GM12801 (cell line): Measurements from ENCODE around the gene C1R.

Experiments
- TF ChIP-seq, protein P1 (sequence below): IDR thresholded peaks from one replicate; pipeline ENCODE4 v1.5.1; 2011; ENCODE audit warnings: control low read depth; ENCODE audit not compliant: insufficient read length; ENCODE audit errors: extremely low read depth

C1R gene

DNA sequence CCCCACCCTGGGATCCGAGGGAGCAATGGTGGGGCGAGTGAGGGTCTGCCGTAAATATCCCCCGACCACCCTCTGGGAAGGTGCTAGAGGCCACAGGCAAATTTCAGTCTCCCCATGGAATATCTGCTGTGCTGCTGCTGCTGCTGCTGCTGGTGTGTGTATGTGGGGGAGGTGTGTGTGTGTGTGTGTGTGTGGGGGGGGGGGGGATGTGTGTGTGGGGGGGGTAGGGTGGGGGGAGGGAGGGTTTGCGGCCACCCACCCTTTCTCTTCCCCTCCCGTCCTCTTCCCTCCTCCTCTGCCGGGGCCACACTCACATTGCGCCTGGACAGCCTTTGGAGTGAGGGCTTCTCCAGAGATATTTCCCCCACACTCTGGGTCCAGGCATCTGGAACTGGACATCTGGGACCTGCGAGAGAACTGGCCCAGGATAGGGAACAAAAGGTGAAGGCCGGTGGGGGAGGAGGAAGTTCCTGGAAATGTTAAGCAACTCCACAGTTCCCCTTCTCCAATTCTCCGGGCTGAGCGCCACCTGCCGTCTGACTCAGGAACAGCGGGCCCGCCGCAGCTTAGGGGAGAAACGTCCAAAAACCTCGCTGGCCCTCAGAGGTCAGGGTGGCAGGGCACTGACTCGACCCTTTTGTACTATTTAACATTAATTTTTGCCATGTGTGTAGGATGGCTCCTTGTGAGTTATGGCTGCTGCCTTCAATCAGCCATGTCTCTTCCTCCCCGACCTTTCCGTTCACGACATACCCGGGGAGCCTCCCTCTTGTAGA, 16.7 kb upstream of the C1R start, which contains the start of gene C1RL:
C1RL (minus strand) TSS at position 419 of the 776 bp plus-strand sequence; CDS start at position 385, 34 bp downstream.
- TF ChIP-seq, protein P1, sequence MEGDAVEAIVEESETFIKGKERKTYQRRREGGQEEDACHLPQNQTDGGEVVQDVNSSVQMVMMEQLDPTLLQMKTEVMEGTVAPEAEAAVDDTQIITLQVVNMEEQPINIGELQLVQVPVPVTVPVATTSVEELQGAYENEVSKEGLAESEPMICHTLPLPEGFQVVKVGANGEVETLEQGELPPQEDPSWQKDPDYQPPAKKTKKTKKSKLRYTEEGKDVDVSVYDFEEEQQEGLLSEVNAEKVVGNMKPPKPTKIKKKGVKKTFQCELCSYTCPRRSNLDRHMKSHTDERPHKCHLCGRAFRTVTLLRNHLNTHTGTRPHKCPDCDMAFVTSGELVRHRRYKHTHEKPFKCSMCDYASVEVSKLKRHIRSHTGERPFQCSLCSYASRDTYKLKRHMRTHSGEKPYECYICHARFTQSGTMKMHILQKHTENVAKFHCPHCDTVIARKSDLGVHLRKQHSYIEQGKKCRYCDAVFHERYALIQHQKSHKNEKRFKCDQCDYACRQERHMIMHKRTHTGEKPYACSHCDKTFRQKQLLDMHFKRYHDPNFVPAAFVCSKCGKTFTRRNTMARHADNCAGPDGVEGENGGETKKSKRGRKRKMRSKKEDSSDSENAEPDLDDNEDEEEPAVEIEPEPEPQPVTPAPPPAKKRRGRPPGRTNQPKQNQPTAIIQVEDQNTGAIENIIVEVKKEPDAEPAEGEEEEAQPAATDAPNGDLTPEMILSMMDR, result peak; percentile 48

DNA sequence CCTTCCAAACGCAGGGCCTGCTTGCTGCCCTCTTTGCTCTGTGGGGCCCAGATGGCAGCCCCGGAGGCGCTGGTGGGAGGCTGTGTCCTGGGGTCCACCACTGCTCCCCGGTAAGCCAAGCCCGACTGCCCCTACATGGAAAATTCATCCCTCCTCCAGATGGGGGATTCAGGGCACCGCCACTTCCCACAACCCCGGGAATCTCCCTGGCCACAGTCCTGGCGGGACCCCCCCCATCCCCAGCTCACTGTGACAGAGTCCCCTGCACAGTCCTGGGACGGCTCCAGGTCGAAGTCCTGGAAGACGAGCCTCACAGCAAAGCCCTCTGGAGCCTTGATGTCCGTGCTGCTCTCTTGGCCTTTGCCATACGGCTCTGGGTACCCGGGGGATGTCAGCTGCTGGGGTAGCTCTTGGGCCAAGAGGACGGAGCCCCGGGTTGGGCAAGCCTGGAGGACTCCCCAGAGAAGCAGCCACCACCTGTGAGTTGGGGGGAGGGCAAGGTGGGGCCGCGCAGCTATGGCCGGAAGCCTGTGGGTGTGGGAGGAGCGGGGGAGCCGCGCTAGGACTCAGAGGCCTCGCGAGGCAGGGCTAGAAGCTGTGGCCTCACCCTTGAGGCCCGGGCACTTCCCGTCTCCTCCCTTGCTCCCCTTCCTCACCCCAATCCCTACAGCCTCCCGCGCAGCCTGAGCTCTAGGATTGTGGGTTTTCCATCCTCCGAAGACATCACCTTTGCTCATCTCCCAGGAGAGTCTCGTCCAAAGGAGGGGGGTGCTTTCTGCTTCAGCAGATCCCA, 16.0 kb upstream of the C1R start:
- TF ChIP-seq, protein P1, result no peak

DNA sequence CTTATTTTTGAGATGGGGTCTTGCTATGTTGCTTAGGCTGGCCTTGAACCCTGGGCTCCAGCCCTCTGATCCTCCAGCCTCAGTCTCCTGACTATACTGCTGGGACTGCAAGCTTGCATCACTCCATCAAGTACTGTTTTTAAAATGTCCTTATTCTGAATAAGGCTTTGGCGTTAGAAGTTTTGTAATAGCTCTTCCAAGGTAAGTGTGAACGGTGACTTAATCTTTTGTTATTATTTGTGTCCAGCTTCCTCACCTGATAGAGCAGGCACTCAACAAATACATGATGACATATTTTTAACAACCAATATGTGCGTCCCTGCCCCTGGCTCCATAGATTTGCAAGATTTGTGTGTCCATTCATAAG, 15.4 kb upstream of the C1R start:
- TF ChIP-seq, protein P1, result no peak

DNA sequence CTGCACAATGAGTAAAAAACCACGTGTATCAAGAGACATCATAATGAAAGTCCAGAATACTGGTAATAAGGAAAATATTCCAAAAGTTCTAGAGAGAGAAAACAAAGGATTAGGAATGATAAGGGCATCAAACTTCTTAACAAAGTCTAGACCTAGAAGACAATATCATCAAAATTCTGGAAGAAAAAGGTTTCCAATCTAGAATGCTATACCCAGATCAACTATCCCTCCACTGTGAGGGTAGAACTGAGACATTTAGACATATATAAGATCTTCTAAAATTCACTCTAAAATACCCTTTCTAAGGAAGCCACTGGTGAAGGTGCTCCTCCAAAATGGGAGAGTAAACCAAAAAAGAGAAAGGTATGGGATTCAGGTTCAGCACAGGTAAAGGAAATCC, 13.8 kb upstream of the C1R start:
- TF ChIP-seq, protein P1, result no peak

DNA sequence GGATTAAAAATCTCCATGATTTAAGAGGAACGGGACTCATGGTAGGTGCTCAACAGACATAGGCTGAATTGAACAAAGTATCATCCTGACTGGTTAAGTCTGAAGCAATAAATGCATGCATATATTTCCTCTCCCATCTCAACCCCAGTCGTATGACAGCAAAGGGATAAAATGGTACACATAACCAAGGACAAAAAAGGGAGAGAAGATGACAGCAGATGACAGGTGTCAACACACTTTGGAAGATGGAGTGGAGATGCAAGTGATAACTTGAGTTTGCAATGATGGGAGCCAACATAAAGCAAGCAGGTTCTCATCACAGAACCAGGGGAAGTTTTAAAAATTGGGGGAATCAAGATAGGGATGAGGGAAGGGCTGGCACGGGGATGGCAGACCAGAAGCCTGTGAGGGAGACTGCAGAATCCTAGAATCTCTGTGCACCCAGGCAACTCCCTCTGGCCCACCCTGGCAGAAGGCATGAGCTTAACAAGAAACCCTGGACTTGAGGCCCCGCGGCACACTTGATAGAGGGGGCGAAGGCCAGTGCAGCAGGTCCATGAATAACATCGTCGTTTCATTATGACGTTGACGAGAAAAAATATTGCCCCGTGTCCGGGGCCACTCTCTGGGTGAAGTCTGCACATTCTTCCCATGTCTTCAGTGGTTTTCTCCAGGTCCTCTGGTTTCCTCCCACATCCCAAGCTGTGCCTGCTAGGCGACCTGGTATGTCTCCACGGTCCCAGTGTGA, 11.8 kb upstream of the C1R start:
- TF ChIP-seq, protein P1, result no peak

DNA sequence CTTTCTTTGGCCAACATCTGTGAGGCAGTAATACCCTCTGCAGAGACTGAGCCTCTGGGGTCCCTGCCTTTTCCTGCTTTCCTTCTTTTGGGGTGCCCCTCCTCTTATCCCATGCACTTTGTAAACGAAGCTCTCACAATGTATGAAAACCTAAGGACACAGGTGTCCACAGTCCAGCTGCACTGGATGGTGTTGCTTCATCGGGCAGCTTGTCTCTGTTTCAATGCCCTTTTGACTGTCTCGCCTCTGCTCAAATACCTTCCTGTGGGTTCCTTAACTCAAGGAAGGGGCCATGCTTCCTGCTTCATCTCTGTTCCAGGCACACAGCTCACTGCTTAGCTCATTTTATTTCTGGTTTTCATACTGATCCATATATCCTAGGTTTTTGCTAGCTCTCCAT, 10.3 kb upstream of the C1R start:
- TF ChIP-seq, protein P1, result no peak

DNA sequence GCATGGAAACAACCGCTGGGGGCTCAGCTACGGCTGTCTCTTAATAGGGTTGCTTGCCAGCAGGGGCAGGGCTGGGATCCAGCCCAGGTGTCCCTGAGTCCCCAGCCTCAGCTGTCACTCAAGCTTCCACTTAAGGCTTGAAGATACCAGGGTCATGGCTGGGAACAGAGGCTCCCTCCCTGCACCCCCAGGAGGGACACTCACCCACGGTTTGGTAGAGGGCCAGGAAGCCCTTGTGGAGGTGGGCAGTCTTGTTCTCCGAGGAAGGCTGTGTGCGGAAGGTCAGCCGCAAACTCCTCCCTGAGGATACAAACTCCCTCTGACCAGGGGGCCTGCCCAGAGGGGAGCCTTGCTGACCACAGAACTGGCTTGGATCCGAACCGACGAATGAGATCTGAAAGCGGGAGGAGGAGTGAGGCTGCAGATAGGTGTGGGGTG, 9.5 kb upstream of the C1R start:
- TF ChIP-seq, protein P1, result no peak
